ENCODE measurements around the gene PARK7.
A peak's percentile ranks its signal among the peaks of the same experiment; 100 is the strongest.

PARK7 gene

GRCh38 chr1:8031176-8031785 lies 69.8 kb downstream of the PARK7 start:
- POLR2A ChIA-PET, result no interaction called here
- CTCF ChIA-PET, result interaction anchor here (0.7 to 9.4 kb wide), 8 partner anchors 11 to 319 kb away, joined by 3 to 54 read pairs (median 4); no protein-coding TSS in a partner anchor

GRCh38 chr1:8032366-8032910 lies 70.9 kb downstream of the PARK7 start:
- ChIA-PET POLR2A (no interaction called here), CTCF (interaction anchor here (0.7 to 9.4 kb wide), 9 partner anchors 12 to 318 kb away, joined by 3 to 54 read pairs (median 5); no protein-coding TSS in a partner anchor)
- no peaks in the 10 kb centered on the region for H3K9me3 ChIP-seq (ENCODE audit: control extremely low read depth in 1 of 5, control insufficient read depth in 4 of 5, insufficient read depth in 2 of 5, low read depth in 1 of 5, low read length in 4 of 5)
- H3K4me1 ChIP-seq (ENCODE audit: control extremely low read depth in 1 of 4, control insufficient read depth in 4 of 4, insufficient read depth in 4 of 4, low read length in 3 of 4), result no peaks in the 10 kb centered on the region
- no peaks in the 10 kb centered on the region for H3K36me3 ChIP-seq (ENCODE audit: control insufficient read depth in 4 of 4, insufficient read depth in 4 of 4, low read length in 3 of 4)
- H3K4me3 ChIP-seq (ENCODE audit: control insufficient read depth in 1 of 7, extremely low read depth in 1 of 7, insufficient read depth in 4 of 7, low read depth in 2 of 7, low read length in 6 of 7), result no peak overlapping the region
- H3K27ac ChIP-seq (ENCODE audit: insufficient read depth in 1 of 2, low read depth in 1 of 2, low read length in 2 of 2, poor library complexity in 1 of 2, severe bottlenecking in 2 of 2), result no peak overlapping the region
- no peak for DNase-seq
- H3K27me3 ChIP-seq (replicated peaks in 2 of 5; ENCODE audit: control insufficient read depth in 4 of 5, insufficient read depth in 5 of 5, low read length in 4 of 5), result peaks cover 3 to 7% (median 4%) of the 10 kb centered on the region in 5 experiments
- no CpG with 5 or more reads among the region's 3 CpGs for WGBS (ENCODE audit: insufficient coverage)

More at GRCh38 chr1:8031176-8031785, 69.8 kb downstream of the PARK7 start:
- Histone ChIP-seq H3K4me3 (ENCODE audit: control insufficient read depth in 1 of 7, extremely low read depth in 1 of 7, insufficient read depth in 4 of 7, low read depth in 2 of 7, low read length in 6 of 7) (no peak overlapping the region), H3K4me1 (ENCODE audit: control extremely low read depth in 1 of 4, control insufficient read depth in 4 of 4, insufficient read depth in 4 of 4, low read length in 3 of 4) (peaks cover 0 to 4% (median 4%) of the 10 kb centered on the region in 4 experiments), H3K9me3 (ENCODE audit: control extremely low read depth in 1 of 5, control insufficient read depth in 4 of 5, insufficient read depth in 2 of 5, low read depth in 1 of 5, low read length in 4 of 5) (no peaks in the 10 kb centered on the region), H3K36me3 (ENCODE audit: control insufficient read depth in 4 of 4, insufficient read depth in 4 of 4, low read length in 3 of 4) (no peaks in the 10 kb centered on the region), H3K27me3 (replicated peaks in 2 of 5; ENCODE audit: control insufficient read depth in 4 of 5, insufficient read depth in 5 of 5, low read length in 4 of 5) (peaks cover 3 to 17% (median 13%) of the 10 kb centered on the region in 5 experiments), H3K27ac (ENCODE audit: insufficient read depth in 1 of 2, low read depth in 1 of 2, low read length in 2 of 2, poor library complexity in 1 of 2, severe bottlenecking in 2 of 2) (no peak overlapping the region)
- 92% methylated on average over 5 of the region's 9 CpGs for WGBS (ENCODE audit: insufficient coverage)
- DNase-seq, result peak; percentile 51 to 72 (median 58)

DNA sequence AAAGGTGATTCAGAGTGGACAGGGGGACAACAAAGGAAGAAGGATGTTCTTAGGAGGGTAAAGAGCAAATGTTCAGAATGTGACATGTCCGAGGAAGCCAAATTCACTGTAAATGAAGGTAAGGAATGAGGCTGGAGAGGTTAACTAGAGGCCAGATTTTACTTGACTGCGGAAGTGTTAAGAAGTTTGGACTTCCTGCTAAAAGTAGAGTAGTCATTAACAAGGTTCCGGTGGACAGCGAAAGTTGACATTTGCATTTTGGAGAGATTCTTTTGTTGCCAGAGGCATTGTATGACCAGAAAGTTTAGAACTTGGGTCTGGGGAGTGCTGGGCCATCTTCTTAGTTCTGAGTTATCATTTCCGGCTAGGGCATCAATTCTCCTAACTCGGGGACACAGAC lies 71.8 kb downstream of the PARK7 start:
- Histone ChIP-seq H3K36me3 (ENCODE audit: control insufficient read depth in 4 of 4, insufficient read depth in 4 of 4, low read length in 3 of 4) (no peaks in the 10 kb centered on the region), H3K4me1 (ENCODE audit: control extremely low read depth in 1 of 4, control insufficient read depth in 4 of 4, insufficient read depth in 4 of 4, low read length in 3 of 4) (no peaks in the 10 kb centered on the region), H3K9me3 (ENCODE audit: control extremely low read depth in 1 of 5, control insufficient read depth in 4 of 5, insufficient read depth in 2 of 5, low read depth in 1 of 5, low read length in 4 of 5) (no peaks in the 10 kb centered on the region), H3K4me3 (ENCODE audit: control insufficient read depth in 1 of 7, extremely low read depth in 1 of 7, insufficient read depth in 4 of 7, low read depth in 2 of 7, low read length in 6 of 7) (no peak overlapping the region), H3K27ac (ENCODE audit: insufficient read depth in 1 of 2, low read depth in 1 of 2, low read length in 2 of 2, poor library complexity in 1 of 2, severe bottlenecking in 2 of 2) (no peak overlapping the region), H3K27me3 (replicated peaks in 2 of 5; ENCODE audit: control insufficient read depth in 4 of 5, insufficient read depth in 5 of 5, low read length in 4 of 5) (peaks cover 0 to 5% (median 4%) of the 10 kb centered on the region in 5 experiments)
- DNase-seq, result no peak
- CTCF ChIA-PET, result interaction anchor here (1.0 to 9.4 kb wide), 4 partner anchors 16 to 317 kb away, joined by 5 to 54 read pairs (median 17); no protein-coding TSS in a partner anchor
- WGBS (ENCODE audit: insufficient coverage), result 80% methylated on average over 4 of the region's 6 CpGs
- POLR2A ChIA-PET, result no interaction called here
